ENCODE results near the gene LRRC56. TPM values are rescaled to one million over a fixed set of nuclear protein-coding genes. Genes with fewer than 3 reads are reported as not detected.

LRRC56 gene
- total and polyA plus RNA-seq, 2 of the 13 experiments (the other 11 are each of a cell fraction or from before 2014, with no cell fraction given), result 0.11 to 0.29 TPM

- TF ChIP-seq, protein P1, sequence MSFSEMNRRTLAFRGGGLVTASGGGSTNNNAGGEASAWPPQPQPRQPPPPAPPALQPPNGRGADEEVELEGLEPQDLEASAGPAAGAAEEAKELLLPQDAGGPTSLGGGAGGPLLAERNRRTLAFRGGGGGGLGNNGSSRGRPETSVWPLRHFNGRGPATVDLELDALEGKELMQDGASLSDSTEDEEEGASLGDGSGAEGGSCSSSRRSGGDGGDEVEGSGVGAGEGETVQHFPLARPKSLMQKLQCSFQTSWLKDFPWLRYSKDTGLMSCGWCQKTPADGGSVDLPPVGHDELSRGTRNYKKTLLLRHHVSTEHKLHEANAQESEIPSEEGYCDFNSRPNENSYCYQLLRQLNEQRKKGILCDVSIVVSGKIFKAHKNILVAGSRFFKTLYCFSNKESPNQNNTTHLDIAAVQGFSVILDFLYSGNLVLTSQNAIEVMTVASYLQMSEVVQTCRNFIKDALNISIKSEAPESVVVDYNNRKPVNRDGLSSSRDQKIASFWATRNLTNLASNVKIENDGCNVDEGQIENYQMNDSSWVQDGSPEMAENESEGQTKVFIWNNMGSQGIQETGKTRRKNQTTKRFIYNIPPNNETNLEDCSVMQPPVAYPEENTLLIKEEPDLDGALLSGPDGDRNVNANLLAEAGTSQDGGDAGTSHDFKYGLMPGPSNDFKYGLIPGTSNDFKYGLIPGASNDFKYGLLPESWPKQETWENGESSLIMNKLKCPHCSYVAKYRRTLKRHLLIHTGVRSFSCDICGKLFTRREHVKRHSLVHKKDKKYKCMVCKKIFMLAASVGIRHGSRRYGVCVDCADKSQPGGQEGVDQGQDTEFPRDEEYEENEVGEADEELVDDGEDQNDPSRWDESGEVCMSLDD (CRISPR knock-in tag; IDR thresholded peaks at IDR 0.05; ENCODE audit: borderline replicate concordance), result no peak; the same call in 1 of the 2 replicates
- TF ChIP-seq, protein P2, sequence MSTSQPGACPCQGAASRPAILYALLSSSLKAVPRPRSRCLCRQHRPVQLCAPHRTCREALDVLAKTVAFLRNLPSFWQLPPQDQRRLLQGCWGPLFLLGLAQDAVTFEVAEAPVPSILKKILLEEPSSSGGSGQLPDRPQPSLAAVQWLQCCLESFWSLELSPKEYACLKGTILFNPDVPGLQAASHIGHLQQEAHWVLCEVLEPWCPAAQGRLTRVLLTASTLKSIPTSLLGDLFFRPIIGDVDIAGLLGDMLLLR (CRISPR knock-in tag; IDR thresholded peaks at IDR 0.05), result 0 out of 2 replicates have a peak, but pooled peaks have one; percentile 24
- TF ChIP-seq ZNF615 (CRISPR knock-in tag; IDR thresholded peaks at IDR 0.05; ENCODE audit: borderline replicate concordance) (no peak), MAX (IDR thresholded peaks at IDR 0.05) (peak; percentile 71; the same call in 1 of the 2 replicates), GFI1 (CRISPR knock-in tag; IDR thresholded peaks at IDR 0.05; ENCODE audit: borderline replicate concordance) (no peak), CENPT (CRISPR knock-in tag; IDR thresholded peaks at IDR 0.05; ENCODE audit: low read depth) (no peak), ZNF143 (CRISPR knock-in tag; IDR thresholded peaks at IDR 0.05) (no peak), ZNF792 (CRISPR knock-in tag; IDR thresholded peaks at IDR 0.05) (0 out of 2 replicates have a peak, but pooled peaks have one; percentile 22), ZNF337 (CRISPR knock-in tag; IDR thresholded peaks at IDR 0.05; ENCODE audit: borderline replicate concordance, low read depth) (no peak), RFX5 (IDR thresholded peaks at IDR 0.05; ENCODE audit: low read depth, low read length) (no peak), HMGA1 (CRISPR knock-in tag; conservative IDR thresholded peaks at IDR 0.05) (no peak), HIC2 (CRISPR knock-in tag; IDR thresholded peaks at IDR 0.05; ENCODE audit: low read depth) (peak; percentile 82), NBN (conservative IDR thresholded peaks at IDR 0.05) (no peak), IRF9 (CRISPR knock-in tag; IDR thresholded peaks at IDR 0.05; ENCODE audit: borderline replicate concordance) (peak; percentile 28; the same call in 1 of the 2 replicates)
- TF ChIP-seq, protein P3, sequence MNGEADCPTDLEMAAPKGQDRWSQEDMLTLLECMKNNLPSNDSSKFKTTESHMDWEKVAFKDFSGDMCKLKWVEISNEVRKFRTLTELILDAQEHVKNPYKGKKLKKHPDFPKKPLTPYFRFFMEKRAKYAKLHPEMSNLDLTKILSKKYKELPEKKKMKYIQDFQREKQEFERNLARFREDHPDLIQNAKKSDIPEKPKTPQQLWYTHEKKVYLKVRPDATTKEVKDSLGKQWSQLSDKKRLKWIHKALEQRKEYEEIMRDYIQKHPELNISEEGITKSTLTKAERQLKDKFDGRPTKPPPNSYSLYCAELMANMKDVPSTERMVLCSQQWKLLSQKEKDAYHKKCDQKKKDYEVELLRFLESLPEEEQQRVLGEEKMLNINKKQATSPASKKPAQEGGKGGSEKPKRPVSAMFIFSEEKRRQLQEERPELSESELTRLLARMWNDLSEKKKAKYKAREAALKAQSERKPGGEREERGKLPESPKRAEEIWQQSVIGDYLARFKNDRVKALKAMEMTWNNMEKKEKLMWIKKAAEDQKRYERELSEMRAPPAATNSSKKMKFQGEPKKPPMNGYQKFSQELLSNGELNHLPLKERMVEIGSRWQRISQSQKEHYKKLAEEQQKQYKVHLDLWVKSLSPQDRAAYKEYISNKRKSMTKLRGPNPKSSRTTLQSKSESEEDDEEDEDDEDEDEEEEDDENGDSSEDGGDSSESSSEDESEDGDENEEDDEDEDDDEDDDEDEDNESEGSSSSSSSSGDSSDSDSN (CRISPR knock-in tag; IDR thresholded peaks at IDR 0.05), result no peak
- TF ChIP-seq, protein P4, sequence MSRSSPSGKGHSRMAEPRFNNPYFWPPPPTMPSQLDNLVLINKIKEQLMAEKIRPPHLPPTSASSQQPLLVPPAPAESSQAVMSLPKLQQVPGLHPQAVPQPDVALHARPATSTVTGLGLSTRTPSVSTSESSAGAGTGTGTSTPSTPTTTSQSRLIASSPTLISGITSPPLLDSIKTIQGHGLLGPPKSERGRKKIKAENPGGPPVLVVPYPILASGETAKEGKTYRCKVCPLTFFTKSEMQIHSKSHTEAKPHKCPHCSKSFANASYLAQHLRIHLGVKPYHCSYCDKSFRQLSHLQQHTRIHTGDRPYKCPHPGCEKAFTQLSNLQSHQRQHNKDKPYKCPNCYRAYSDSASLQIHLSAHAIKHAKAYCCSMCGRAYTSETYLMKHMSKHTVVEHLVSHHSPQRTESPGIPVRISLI (CRISPR knock-in tag; IDR thresholded peaks at IDR 0.05; ENCODE audit: borderline replicate concordance), result no peak
- TF ChIP-seq, protein P5, sequence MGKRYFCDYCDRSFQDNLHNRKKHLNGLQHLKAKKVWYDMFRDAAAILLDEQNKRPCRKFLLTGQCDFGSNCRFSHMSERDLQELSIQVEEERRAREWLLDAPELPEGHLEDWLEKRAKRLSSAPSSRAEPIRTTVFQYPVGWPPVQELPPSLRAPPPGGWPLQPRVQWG (CRISPR knock-in tag; IDR thresholded peaks at IDR 0.05; ENCODE audit: borderline replicate concordance, low read depth), result no peak
Observed at GRCh38 chr11:561148-562003, 24.0 kb downstream of the LRRC56 start (continued).
